DND-41 (cell line): ENCODE measurements around the gene LRP8.

Source experiments
- ATAC-seq: fragments of 200-7000 bp; cut with Tn5 transposase; 3 replicates; pipeline ENCODE4 v1.9.1; 2021; ENCODE audit warnings: low read depth; ENCODE audit not compliant: insufficient read depth
- DNase-seq: peaks from one replicate; pipeline ENCODE4 v3.0.0-alpha.2; 2020
- H2AFZ ChIP-seq: 2 replicates; pipeline ENCODE4 v1.6.0; 2012; ENCODE audit warnings: low read depth, low read length
- H3K27ac ChIP-seq: 2 replicates; pipeline ENCODE4 v1.5.1; 2012; ENCODE audit warnings: low read length, inconsistent platforms
- H3K27me3 ChIP-seq: fragments of 200-600 bp; sonication (generic); 2 replicates; pipeline ENCODE4 v1.6.0; 2012; ENCODE audit warnings: low read length, mild to moderate bottlenecking, inconsistent platforms; ENCODE audit not compliant: insufficient read depth, poor library complexity
- H3K36me3 ChIP-seq: 2 replicates; pipeline ENCODE4 v1.5.1; 2012; ENCODE audit warnings: low read length, inconsistent platforms; ENCODE audit not compliant: insufficient read depth
- H3K4me1 ChIP-seq: 2 replicates; pipeline ENCODE4 v1.5.1; 2012; ENCODE audit warnings: mild to moderate bottlenecking, low read length; ENCODE audit not compliant: insufficient read depth
- H3K4me2 ChIP-seq: 2 replicates; pipeline ENCODE4 v1.6.0; 2012; ENCODE audit warnings: mild to moderate bottlenecking, moderate library complexity, low read length, inconsistent platforms; ENCODE audit not compliant: insufficient read depth
- H3K4me3 ChIP-seq, 2 experiments: fragments of 200-600 bp in 1 of 2; shearing (Covaris generic) in 1 of 2; 2 replicates each; pipeline ENCODE4 v1.5.1; 2012 to 2016; ENCODE audit warnings: inconsistent platforms in 2 of 2, low read length in 2 of 2, mild to moderate bottlenecking in 2 of 2, low read depth in 1 of 2, moderate library complexity in 1 of 2
- H3K79me2 ChIP-seq: 2 replicates; pipeline ENCODE4 v1.6.0; 2012; ENCODE audit warnings: low read length, inconsistent platforms; ENCODE audit not compliant: insufficient read depth
- H3K9ac ChIP-seq: 2 replicates; pipeline ENCODE4 v1.6.0; 2012; ENCODE audit warnings: low read depth, mild to moderate bottlenecking, inconsistent platforms, low read length, moderate library complexity
- H3K9me3 ChIP-seq: 2 replicates; pipeline ENCODE4 v1.5.1; 2012; ENCODE audit warnings: low read length, moderate library complexity, mild to moderate bottlenecking, inconsistent platforms; ENCODE audit not compliant: insufficient read depth, severe bottlenecking
- H4K20me1 ChIP-seq: 2 replicates; pipeline ENCODE4 v1.6.0; 2012; ENCODE audit warnings: low read length; ENCODE audit not compliant: insufficient read depth
- CTCF ChIP-seq: IDR thresholded peaks from 2 replicates; pipeline ENCODE4 v1.5.1; 2012; ENCODE audit warnings: borderline replicate concordance, low read length, moderate library complexity, mild to moderate bottlenecking; ENCODE audit not compliant: poor library complexity, severe bottlenecking; ENCODE audit errors: extremely low read depth
- EZH2 ChIP-seq: IDR thresholded peaks from 3 replicates; pipeline ENCODE4 v1.6.1; 2012; ENCODE audit warnings: borderline replicate concordance, low read depth, mild to moderate bottlenecking, moderate library complexity, low read length, inconsistent platforms; ENCODE audit not compliant: severe bottlenecking

Gene LRP8

GRCh38 chr1:53291574-53291973 lies 36.3 kb downstream of the LRP8 start:
- H3K27ac ChIP-seq = no peak overlapping the region
- ATAC-seq = no peak
- no peak overlapping the region for H3K4me3 ChIP-seq

GRCh38 chr1:53288790-53289429 lies 39.0 kb downstream of the LRP8 start:
- Histone ChIP-seq H3K4me3 (no peak overlapping the region), H4K20me1 (peaks cover 76% of the 10 kb centered on the region), H3K79me2 (peaks cover 38% of the 10 kb centered on the region), H3K36me3 (peaks cover 97% of the 10 kb centered on the region), H3K4me1 (no peaks in the 10 kb centered on the region), H3K4me2 (no peak overlapping the region), H3K9me3 (no peaks in the 10 kb centered on the region), H2AFZ (no peak overlapping the region), H3K27me3 (no peaks in the 10 kb centered on the region), H3K27ac (no peak overlapping the region), H3K9ac (no peak overlapping the region)
- TF ChIP-seq CTCF (no peak), EZH2 (no peak)
- no peak for DNase-seq
- no peak for ATAC-seq

More at GRCh38 chr1:53291574-53291973, 36.3 kb downstream of the LRP8 start:
- no peaks in the 10 kb centered on the region for H3K9me3 ChIP-seq
- peaks cover 60% of the 10 kb centered on the region for H3K79me2 ChIP-seq
- H4K20me1 ChIP-seq = peaks cover 91% of the 10 kb centered on the region
- no peak overlapping the region for H3K4me2 ChIP-seq
- no peak overlapping the region for H3K9ac ChIP-seq
- no peaks in the 10 kb centered on the region for H3K27me3 ChIP-seq
- H3K4me1 ChIP-seq = no peaks in the 10 kb centered on the region
- no peak for TF ChIP-seq EZH2
- no peak for TF ChIP-seq CTCF
- no peak for DNase-seq
- H2AFZ ChIP-seq = no peak overlapping the region
- H3K36me3 ChIP-seq = peaks cover 94% of the 10 kb centered on the region

- Histone ChIP-seq H3K27ac (no peak overlapping the region), H3K9ac (no peak overlapping the region), H3K4me3 (no peak overlapping the region), H3K79me2 (peaks cover 31% of the 10 kb centered on the region), H2AFZ (no peak overlapping the region), H3K27me3 (no peaks in the 10 kb centered on the region), H3K9me3 (no peaks in the 10 kb centered on the region), H4K20me1 (peaks cover 69% of the 10 kb centered on the region), H3K36me3 (peaks cover 90% of the 10 kb centered on the region), H3K4me1 (no peaks in the 10 kb centered on the region), H3K4me2 (no peak overlapping the region)
- DNase-seq = no peak
- TF ChIP-seq EZH2 = no peak
- TF ChIP-seq CTCF = no peak
- ATAC-seq = no peak
These were observed 39.7 kb downstream of the LRP8 start for GRCh38 chr1:53288002-53288789.
